ENCODE data around the gene MYOG. TPM values are rescaled to one million over a fixed set of nuclear protein-coding genes. Genes with fewer than 3 reads are reported as not detected.

The MYOG gene
- total RNA-seq, 2 donors from 2014 or later: not detected

GRCh38 chr1:203038217-203038741, 47.5 kb downstream of the MYOG start:
- Mint-ChIP-seq H3K4me3 (no peak overlapping the region), H3K27me3 (ENCODE audit: insufficient read depth) (peaks cover 2% of the 10 kb centered on the region), H3K4me1 (peaks cover 27% of the 10 kb centered on the region), H3K27ac (no peak overlapping the region), H3K36me3 (ENCODE audit: low read depth) (no peaks in the 10 kb centered on the region), H3K9me3 (peaks cover 2% of the 10 kb centered on the region)
- Histone ChIP-seq H3K36me3 (ENCODE audit: control insufficient read depth, insufficient read depth, low read length) (no peaks in the 10 kb centered on the region), H3K4me1 (ENCODE audit: control insufficient read depth, insufficient read depth, low read length) (peaks cover 14% of the 10 kb centered on the region), H3K4me3 (ENCODE audit: low read length) (no peak overlapping the region), H3K9ac (ENCODE audit: extremely low read depth, low read length, poor library complexity, severe bottlenecking) (no peak overlapping the region), H3K27me3 (ENCODE audit: control insufficient read depth, insufficient read depth, low read length, poor library complexity, severe bottlenecking) (no peaks in the 10 kb centered on the region), H3K27ac (ENCODE audit: low read depth, low read length) (no peak overlapping the region), H3K9me3 (ENCODE audit: control insufficient read depth, low read length) (no peaks in the 10 kb centered on the region)
- WGBS, 2 experiments (ENCODE audit: insufficient coverage in 1 of 2, insufficient read length in 1 of 2): 86 to 96% methylated on average over 4 to 9 of the region's 9 CpGs
- no peak for TF ChIP-seq CTCF (conservative IDR thresholded peaks at IDR 0.05)
- DNase-seq: peak; percentile 32

GRCh38 chr1:203037509-203038190, 48.2 kb downstream of the MYOG start:
- 87 to 98% methylated on average over 8 to 10 of the region's 10 CpGs for WGBS, 2 experiments (ENCODE audit: insufficient coverage in 1 of 2, insufficient read length in 1 of 2)
- no peaks in the 10 kb centered on the region for H3K36me3 ChIP-seq (ENCODE audit: control insufficient read depth, insufficient read depth, low read length)
- no peaks in the 10 kb centered on the region for H3K36me3 Mint-ChIP-seq (ENCODE audit: low read depth)
- H3K9me3 Mint-ChIP-seq: peaks cover 2% of the 10 kb centered on the region
- H3K4me1 Mint-ChIP-seq: peaks cover 27% of the 10 kb centered on the region
- no peak overlapping the region for H3K27ac ChIP-seq (ENCODE audit: low read depth, low read length)
- H3K27me3 Mint-ChIP-seq (ENCODE audit: insufficient read depth): peaks cover 2% of the 10 kb centered on the region
- no peaks in the 10 kb centered on the region for H3K27me3 ChIP-seq (ENCODE audit: control insufficient read depth, insufficient read depth, low read length, poor library complexity, severe bottlenecking)
- no peak overlapping the region for H3K27ac Mint-ChIP-seq
- peak; percentile 38 for DNase-seq
- H3K9ac ChIP-seq (ENCODE audit: extremely low read depth, low read length, poor library complexity, severe bottlenecking): no peak overlapping the region
- TF ChIP-seq CTCF (conservative IDR thresholded peaks at IDR 0.05): no peak
- no peak overlapping the region for H3K4me3 Mint-ChIP-seq
- no peaks in the 10 kb centered on the region for H3K9me3 ChIP-seq (ENCODE audit: control insufficient read depth, low read length)
- H3K4me1 ChIP-seq (ENCODE audit: control insufficient read depth, insufficient read depth, low read length): peaks cover 14% of the 10 kb centered on the region
- no peak overlapping the region for H3K4me3 ChIP-seq (ENCODE audit: low read length)

DNA sequence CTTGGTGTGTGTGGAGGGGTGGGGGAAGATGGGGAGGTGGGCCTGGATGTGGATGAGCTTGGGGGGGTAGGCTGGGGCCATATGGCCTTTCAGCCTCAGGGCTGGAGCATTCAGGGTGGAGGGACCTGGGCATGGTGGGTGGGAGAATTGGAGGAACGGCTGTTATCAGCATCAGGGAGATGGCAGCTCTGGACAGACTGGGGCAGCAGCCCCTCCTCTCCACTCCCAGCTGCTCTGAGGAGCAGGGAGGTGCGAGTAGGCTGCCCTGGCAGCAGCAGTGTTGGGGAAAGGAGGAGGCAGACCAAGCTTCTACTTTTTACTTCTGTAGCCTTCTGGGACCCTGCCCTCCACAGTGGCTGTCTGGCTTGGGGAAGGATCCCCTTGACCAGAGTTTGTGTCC, 49.3 kb downstream of the MYOG start:
- peaks cover 2% of the 10 kb centered on the region for H3K27me3 Mint-ChIP-seq (ENCODE audit: insufficient read depth)
- no peak overlapping the region for H3K4me3 ChIP-seq (ENCODE audit: low read length)

More for the DNA sequence above, 49.3 kb downstream of the MYOG start:
- TF ChIP-seq CTCF (conservative IDR thresholded peaks at IDR 0.05): no peak
- peaks cover 2% of the 10 kb centered on the region for H3K9me3 Mint-ChIP-seq
- Histone ChIP-seq H3K9me3 (ENCODE audit: control insufficient read depth, low read length) (no peaks in the 10 kb centered on the region), H3K27ac (ENCODE audit: low read depth, low read length) (no peak overlapping the region), H3K27me3 (ENCODE audit: control insufficient read depth, insufficient read depth, low read length, poor library complexity, severe bottlenecking) (no peaks in the 10 kb centered on the region), H3K4me1 (ENCODE audit: control insufficient read depth, insufficient read depth, low read length) (peaks cover 11% of the 10 kb centered on the region), H3K36me3 (ENCODE audit: control insufficient read depth, insufficient read depth, low read length) (no peaks in the 10 kb centered on the region), H3K9ac (ENCODE audit: extremely low read depth, low read length, poor library complexity, severe bottlenecking) (no peak overlapping the region)
- DNase-seq: peak; percentile 45
- no peak overlapping the region for H3K4me3 Mint-ChIP-seq
- H3K4me1 Mint-ChIP-seq: peaks cover 20% of the 10 kb centered on the region
- no peaks in the 10 kb centered on the region for H3K36me3 Mint-ChIP-seq (ENCODE audit: low read depth)
- H3K27ac Mint-ChIP-seq: no peak overlapping the region
- WGBS, 2 experiments (ENCODE audit: insufficient coverage in 1 of 2, insufficient read length in 1 of 2): 50% methylated on average over 2 of the region's 2 CpGs; no CpG with 5 or more reads in 1 of the 2 experiments

All from endodermal cell (in vitro differentiated cells).